DND-41 (cell line): ENCODE measurements around the gene IGSF1.

Source experiments
- CTCF ChIP-seq: IDR thresholded peaks from 2 replicates; pipeline ENCODE4 v1.5.1; 2012; ENCODE audit warnings: borderline replicate concordance, low read length, moderate library complexity, mild to moderate bottlenecking; ENCODE audit not compliant: poor library complexity, severe bottlenecking; ENCODE audit errors: extremely low read depth
- EZH2 ChIP-seq: IDR thresholded peaks from 3 replicates; pipeline ENCODE4 v1.6.1; 2012; ENCODE audit warnings: borderline replicate concordance, low read depth, mild to moderate bottlenecking, moderate library complexity, low read length, inconsistent platforms; ENCODE audit not compliant: severe bottlenecking

GRCh38 chrX:131279617-131280016 lies 9.5 kb downstream of the IGSF1 start:
- TF ChIP-seq CTCF (no peak), EZH2 (no peak)
